Measurements from ENCODE around the gene PARP1. TPM values are rescaled to one million over a fixed set of nuclear protein-coding genes. Genes with fewer than 3 reads are reported as not detected.

PARP1 gene
- polyA plus RNA-seq, 1 donor, result 133 TPM

Other genes with a start within 250 kb of the PARP1 start
- gene ACBD3, start 221.4 kb downstream of the PARP1 start, polyA plus RNA-seq (ENCODE audit: insufficient read length), result 52.3 TPM
- gene MIXL1, start 184.4 kb downstream of the PARP1 start, polyA plus RNA-seq (ENCODE audit: insufficient read length), result 0.23 TPM
- 12.3 TPM for gene LIN9, start 98.9 kb downstream of the PARP1 start, polyA plus RNA-seq (ENCODE audit: insufficient read length)
- 2.6 TPM for gene STUM, start 140.7 kb upstream of the PARP1 start, polyA plus RNA-seq (ENCODE audit: insufficient read length)

Data from left kidney (tissue), 1 donor.